Astrocyte of the cerebellum (primary cell): ENCODE results near the gene OSBPL5.

Source experiments
- DNase-seq: peaks from one replicate; pipeline ENCODE4 v3.0.0-alpha.2; 2011; ENCODE audit warnings: low read depth
- H3K4me3 ChIP-seq: 2 replicates; pipeline ENCODE4 v1.5.1; 2011; ENCODE audit warnings: mild to moderate bottlenecking, low read depth, low read length, moderate library complexity
- in situ Hi-C: cut with HindIII; loops from 2 replicates; pipeline ENCODE4 v1.10.0; 2017; ENCODE audit warnings: low sequenced_read_pairs
- TF ChIP-seq, protein P1 (sequence below): IDR thresholded peaks from 2 replicates; pipeline ENCODE4 v1.5.1; 2012; ENCODE audit warnings: low read length, low read depth, moderate library complexity, mild to moderate bottlenecking; ENCODE audit errors: missing control alignments

The OSBPL5 gene, protein sequence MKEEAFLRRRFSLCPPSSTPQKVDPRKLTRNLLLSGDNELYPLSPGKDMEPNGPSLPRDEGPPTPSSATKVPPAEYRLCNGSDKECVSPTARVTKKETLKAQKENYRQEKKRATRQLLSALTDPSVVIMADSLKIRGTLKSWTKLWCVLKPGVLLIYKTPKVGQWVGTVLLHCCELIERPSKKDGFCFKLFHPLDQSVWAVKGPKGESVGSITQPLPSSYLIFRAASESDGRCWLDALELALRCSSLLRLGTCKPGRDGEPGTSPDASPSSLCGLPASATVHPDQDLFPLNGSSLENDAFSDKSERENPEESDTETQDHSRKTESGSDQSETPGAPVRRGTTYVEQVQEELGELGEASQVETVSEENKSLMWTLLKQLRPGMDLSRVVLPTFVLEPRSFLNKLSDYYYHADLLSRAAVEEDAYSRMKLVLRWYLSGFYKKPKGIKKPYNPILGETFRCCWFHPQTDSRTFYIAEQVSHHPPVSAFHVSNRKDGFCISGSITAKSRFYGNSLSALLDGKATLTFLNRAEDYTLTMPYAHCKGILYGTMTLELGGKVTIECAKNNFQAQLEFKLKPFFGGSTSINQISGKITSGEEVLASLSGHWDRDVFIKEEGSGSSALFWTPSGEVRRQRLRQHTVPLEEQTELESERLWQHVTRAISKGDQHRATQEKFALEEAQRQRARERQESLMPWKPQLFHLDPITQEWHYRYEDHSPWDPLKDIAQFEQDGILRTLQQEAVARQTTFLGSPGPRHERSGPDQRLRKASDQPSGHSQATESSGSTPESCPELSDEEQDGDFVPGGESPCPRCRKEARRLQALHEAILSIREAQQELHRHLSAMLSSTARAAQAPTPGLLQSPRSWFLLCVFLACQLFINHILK

DNA sequence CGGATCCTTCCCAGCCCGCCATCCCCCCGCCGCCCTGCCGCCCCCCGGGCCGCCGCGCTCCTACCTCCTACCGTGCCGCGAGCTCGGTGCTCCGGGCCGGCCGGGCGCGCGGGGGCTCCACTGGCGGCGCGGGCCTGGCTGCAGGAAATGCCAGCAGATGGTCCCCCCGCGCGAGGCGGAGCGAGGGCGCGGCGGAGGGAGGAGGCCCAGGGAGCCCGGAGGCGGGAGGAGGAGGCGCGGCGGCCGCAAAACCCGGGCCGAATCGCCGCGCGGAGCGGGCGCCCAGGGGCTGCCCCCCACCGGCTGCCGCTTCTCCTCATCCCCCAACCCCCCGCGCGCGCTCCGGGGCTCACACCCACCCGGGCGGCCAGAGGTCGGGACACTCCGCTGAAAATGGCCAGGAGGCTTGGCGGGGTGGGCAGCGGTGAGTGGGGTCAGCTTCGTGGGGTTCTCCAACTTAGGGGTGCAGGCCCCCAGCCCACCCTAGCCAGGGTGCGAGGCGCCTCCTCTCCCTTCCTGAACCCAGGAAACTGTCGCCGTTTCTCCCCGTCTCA lies at the start of gene OSBPL5:
TSS of gene OSBPL5 (minus strand) at position 159 of the 554 bp plus-strand sequence. CDS start 36,162 bp downstream, outside the sequence.
- TF ChIP-seq, protein P1, sequence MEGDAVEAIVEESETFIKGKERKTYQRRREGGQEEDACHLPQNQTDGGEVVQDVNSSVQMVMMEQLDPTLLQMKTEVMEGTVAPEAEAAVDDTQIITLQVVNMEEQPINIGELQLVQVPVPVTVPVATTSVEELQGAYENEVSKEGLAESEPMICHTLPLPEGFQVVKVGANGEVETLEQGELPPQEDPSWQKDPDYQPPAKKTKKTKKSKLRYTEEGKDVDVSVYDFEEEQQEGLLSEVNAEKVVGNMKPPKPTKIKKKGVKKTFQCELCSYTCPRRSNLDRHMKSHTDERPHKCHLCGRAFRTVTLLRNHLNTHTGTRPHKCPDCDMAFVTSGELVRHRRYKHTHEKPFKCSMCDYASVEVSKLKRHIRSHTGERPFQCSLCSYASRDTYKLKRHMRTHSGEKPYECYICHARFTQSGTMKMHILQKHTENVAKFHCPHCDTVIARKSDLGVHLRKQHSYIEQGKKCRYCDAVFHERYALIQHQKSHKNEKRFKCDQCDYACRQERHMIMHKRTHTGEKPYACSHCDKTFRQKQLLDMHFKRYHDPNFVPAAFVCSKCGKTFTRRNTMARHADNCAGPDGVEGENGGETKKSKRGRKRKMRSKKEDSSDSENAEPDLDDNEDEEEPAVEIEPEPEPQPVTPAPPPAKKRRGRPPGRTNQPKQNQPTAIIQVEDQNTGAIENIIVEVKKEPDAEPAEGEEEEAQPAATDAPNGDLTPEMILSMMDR = no peak
- peak within 1 kb of the TSS; percentile 89 for H3K4me3 ChIP-seq
- in situ Hi-C loops = no loop called here
- DNase-seq = no peak

DNA sequence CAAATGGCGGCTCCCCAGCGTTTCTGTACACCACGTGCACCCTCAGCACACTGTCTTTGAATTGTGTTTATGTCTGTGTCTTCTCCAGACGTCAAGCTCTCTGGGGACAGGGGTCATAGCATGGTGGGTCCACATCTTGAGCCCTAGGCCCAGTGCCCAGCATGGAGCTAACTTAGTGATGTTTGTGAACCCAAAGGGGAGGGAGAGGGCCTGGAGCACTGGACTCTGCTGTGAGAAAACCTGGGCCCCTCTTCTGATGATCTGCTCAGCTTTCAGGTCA lies 49.2 kb upstream of the OSBPL5 start:
- TF ChIP-seq, protein P1 = no peak
- no peak overlapping the region for H3K4me3 ChIP-seq
- in situ Hi-C loops = no loop called here
- DNase-seq = no peak

DNA sequence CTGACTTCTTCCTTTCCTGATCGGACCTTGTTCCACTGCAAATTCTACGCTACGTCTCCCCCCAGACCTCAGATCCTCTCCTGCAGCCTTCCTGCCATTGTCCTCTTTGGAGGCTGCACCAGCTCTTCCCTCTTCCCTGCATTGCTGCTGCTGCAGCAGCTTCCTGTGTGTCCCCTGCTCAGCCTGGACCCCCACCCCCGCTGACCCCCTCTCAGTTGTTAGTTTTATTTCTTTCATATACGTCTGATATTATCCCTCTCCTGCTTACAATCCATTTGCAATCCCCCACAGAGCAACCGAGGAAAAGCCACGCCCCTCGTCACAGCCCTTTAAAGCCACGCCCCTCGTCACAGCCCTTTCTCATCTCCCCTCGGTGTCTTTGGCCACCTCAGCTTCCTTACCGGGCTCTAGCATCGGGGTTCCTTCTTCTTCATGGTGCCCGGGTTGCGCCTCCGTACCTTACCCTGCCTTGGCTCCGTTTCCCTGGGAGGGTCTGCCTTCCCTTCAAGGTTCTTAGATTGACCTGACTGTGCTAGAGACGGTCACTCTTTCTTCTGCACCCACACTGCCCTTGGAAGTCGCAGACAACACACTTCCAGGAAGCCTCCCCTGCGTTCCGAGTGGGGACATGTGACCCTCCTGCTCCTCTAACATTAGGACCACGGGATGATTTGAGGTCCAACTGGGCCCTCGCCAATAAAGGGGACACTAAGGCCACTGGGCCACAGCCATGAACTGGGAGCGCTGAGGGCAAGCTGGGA lies 48.7 kb upstream of the OSBPL5 start:
- TF ChIP-seq, protein P1 = no peak
- no peak overlapping the region for H3K4me3 ChIP-seq
- DNase-seq = no peak
- in situ Hi-C loops = no loop called here

DNA sequence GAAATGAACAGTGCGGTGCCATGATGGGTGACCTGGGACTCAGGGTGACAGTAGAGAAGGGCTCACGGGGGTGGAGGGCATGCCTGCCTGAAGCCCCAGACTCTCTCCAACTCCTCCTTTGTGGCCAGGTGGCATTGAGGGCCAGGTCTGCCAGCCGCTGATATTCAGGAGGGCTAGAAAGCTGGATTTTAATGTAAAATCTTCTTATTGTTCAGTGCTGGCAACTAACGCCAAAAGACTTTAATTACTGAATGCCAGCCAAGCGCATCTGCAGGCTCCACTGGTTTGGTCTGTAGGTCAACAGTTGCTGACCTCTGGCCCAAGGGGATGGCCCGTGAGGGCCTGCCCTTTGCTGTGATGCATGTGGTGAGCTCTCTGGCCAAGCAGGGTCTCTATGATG lies 43.2 kb upstream of the OSBPL5 start:
- TF ChIP-seq, protein P1 = no peak
- DNase-seq = no peak
- in situ Hi-C loops = no loop called here

DNA sequence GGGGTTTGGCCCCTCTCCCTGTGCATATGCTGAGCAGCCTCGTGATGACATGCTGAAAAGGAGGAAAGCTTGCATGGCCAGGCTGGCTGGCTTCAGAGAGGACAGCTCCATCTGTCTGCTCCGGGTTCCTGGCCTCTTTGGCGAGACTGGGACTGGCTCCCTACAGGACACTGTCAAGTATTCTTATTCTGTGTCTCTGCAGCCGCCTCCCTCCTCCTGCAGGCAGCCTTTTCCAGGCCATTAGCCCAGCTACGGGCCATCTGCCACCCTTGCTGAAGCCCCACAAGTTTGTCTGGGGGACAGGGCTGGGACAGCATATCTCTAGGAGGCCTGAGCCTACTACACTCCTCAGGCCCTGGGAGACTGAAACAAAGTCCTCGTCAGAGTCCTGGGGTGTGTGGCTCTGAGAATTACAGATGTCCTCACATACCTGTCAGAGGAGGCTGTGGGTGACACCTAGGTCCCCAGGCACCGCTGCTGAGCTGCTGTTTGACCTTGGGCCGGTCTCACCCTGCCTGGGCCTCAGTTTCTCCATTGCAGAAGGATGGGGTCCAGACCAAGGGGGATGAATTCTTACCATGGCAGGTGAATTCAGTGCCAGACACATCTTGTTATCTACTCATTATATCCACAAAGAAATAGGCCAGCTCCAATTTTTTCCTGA lies 42.5 kb upstream of the OSBPL5 start:
- H3K4me3 ChIP-seq = no peak overlapping the region
- in situ Hi-C loops = no loop called here
- no peak for DNase-seq
- TF ChIP-seq, protein P1 = no peak

More for the DNA sequence above, 43.2 kb upstream of the OSBPL5 start:
- no peak overlapping the region for H3K4me3 ChIP-seq

DNA sequence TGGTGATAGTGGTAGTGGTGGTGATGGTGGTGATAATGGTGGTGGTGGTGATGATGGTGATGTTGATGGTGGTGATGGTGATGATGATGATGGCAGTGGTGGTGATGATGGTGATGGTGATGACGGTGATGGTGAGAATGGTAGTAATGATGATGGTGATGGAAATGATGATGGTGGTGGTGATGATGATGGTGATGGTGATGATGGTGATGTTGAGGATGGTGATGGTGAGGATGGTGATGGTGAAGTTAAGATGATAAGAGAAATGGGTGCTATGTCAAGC lies 41.8 kb upstream of the OSBPL5 start:
- H3K4me3 ChIP-seq = no peak overlapping the region
- DNase-seq = no peak
- in situ Hi-C loops = no loop called here
- TF ChIP-seq, protein P1 = no peak
